GM19397 (cell line): ENCODE results near the gene HIPK1.
A peak's percentile ranks its signal among the peaks of the same experiment; 100 is the strongest.

Experiments used
- ATAC-seq: cut with Tn5 transposase; IDR thresholded peaks from one replicate; pipeline ENCODE4 v1.9.1; 2021; ENCODE audit warnings: mild to moderate bottlenecking, moderate library complexity; ENCODE audit not compliant: unreplicated experiment

HIPK1 gene

DNA sequence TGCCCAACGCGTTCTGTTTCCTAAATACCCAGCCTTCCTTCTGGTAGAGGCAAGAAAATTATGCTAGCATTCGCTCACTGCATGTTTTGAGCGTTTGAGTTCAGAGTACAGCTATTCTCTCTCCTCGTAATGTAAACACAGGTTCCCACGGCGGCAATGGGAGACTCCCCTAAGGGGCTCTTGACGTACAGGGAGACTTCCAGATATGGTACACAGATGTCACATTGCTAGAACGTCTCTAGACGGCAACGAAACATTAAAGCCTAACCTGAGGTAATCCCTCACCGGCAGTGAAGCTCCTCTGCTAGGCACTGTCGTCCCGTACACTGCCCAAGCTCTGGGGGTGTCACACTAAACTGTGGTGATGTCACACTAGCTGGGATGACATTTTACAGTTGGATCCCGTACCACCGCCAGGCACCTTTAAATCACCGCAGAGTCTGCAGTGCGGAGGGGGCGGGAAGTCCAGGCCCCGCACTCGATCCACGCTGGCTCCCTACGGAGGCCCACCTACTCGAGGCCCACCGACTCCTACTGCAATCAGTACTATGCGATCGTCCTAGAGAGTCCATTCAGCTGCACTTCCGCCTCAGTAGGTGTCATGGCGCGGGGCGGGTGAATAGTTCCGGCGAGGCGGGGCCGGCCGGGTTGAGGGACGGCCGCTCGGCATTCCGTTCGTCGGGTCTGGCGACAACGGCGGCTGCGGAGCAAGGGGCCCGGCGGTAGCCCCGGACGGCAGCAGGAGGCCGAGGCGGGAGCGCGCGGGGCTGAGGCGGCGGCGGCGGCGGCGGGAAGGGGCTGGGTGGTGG is at the start of gene HIPK1:
HIPK1 (plus strand) TSS at position 384 of the 809 bp plus-strand sequence.
- peak; percentile 70 for ATAC-seq

DNA sequence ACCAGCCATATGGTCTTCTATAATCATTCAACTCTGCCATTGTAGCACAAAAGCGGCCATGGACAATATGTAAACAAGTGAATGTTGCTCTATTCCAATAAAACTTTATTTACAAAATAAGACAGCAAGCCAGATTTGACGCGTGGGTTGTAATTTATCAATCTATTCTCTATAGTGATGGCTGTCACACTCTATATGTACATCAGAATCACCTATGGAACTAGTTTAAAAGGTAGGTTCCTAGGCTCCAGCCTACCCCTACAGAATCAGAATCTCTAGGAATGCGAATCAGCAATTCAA is 49.4 kb upstream of the HIPK1 start:
- ATAC-seq: no peak

DNA sequence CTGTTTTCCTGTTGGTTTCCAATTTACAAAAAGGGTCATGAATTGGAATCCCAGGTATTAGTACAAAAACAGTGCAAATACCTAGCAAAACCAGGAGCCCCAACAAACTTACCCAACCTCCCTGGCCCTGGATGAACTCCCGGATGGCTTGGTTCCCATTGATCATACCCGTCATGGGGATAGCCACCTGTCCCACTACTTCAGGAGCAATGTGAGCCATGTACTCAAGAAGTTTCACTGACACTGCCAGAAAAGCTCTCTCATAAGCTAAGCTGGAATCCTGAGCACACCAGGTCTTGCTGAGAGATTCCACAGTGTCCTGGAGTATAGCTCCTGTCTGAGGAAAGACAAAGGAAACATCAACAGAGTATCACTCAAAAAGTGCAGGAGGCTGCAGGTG is 47.5 kb upstream of the HIPK1 start:
- ATAC-seq: no peak

DNA sequence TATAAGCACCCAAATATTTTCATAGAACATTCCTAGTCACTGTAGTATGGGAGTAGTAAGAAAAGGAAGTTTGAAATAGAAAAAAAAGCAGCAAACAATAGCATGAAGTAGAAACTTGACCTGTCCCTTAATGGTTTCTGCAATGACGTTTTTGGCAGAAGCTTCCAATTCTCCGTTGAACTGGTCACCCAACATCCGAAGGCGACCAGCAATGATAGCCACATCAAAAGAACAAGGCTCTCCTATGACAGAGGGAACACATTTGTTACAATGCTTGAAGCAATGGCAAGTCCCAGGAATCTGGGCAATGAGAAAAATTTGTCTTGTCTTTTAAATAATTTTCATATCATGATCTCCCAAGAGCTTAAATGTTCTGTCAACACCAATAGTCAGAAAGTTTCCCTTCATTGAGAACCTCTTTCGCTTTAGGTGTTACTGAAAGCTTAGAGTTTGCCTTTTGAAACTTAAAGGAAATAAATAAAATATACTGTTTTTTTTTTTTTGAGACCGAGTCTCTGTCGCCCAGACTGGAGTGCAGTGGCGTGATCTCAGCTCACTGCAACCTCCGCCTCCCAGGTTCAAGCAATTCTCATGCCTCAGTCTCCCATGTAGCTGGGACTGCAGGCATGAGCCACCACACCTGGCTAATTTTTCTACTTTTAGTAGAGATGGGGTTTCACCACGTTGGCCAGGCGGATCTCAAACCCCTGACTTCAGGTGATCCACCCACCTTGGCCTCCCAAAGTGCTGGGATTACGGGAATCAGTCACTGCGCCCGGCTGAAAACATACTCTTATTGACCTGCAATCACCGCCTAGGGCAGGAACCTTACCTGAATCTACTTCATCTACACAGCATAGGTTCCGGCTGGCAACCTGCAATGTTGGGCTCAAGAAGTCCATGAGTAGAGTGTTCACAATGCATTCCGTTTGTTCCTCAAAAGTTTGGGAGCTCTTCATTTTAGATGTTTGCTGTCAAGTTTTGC is 42.4 kb upstream of the HIPK1 start:
- ATAC-seq: no peak

DNA sequence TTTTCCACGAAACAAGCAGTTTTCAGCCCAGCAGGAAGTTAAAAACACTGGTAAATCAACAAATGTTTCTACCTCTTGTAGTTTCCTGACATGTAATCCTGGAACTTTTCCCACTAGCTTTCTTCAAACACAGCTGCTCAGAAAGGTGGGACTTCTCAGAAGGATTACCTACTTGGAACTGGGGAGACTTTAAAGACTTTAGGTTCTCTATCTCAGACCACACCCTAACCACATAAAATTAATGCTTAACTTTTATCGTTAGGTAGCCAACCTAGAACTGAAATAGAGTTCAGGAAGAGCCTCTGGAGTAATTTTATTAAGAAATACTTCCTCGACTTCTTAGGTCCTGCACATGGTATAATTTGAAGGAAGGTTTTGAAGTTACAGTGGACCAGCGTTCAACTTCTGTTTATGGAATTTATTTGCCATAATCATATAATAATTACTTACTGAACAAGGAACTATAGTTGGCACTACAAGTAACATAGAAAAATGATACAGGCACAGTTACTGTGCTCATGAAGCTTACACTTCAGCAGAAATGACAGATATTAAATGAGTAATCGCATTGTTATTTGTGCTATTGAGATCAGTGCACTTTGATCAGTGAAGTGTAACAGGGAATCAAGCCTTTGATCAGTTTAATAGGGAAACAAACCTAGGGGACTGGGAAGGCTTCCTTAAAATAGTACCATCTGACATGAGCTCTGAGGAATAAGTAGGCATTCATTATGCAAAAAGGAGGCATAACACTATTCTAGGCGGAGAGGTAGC is 41.5 kb upstream of the HIPK1 start, which contains the start of gene BCL2L15:
BCL2L15 (minus strand) TSS at position 180 of the 774 bp plus-strand sequence. CDS start 206 bp downstream, outside the sequence.
- ATAC-seq: no peak

DNA sequence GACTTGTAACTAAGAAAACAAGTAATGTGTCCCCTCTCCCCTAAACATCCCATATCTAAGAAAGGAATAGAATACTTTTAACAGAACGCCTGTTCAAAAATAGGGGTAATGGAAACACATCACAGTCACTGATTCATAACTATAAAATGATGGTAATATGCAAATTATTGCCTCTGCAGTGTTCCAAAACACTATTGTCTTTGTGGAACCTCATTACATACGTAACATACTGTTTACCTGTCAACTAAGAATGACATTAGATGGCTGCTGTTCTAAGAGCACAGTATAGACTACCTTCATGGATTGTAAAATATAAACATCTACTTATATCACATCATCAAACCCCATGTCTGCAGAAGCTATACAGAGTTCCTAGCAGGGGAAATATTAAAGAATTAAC is 38.3 kb upstream of the HIPK1 start:
- no peak for ATAC-seq

DNA sequence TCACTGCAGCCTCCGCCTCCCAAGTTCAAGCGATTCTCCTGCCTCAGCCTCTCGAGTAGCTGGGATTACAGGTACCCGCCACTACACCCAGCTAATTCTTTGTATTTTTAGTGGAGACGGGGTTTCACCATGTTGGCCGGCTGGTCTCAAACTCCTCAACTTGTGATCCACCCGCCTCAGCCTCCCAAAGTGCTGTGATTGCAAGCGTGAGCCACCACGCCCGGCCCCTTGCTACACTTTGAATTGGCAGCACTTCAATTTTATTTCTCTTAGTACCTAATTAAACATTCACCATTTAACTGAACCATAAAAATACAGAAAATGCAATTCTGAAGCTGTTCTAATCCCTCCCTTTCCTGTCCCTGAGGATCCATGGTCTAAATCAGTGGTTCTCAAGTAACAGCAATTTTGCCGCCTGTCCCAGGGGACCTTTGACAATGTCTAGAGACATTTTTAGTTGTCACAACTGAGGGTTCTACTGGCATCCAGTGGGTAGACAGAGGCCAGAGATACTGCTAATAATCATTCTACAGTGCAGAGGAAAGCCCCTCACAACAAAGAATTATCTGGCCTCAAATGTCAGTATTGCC is 37.4 kb upstream of the HIPK1 start:
- ATAC-seq: no peak

DNA sequence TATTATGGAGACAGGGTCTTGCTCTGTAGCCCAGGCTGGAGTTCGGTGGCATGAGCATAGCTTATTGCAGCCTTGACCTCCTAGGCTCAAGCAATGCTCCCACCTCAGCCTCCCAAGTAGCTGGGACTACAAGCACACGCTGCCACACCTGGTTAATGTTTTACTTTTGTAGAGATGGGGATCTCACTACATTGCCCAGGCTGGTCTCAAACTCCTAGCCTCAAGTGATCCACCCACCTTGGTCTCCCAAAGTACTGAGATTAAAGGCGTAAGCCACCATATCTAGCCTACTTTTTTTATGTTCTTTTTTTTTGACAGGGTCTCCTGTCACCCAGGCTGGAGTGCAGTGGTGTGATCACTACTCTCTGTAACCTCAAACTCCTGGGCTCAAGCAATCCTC is 35.9 kb upstream of the HIPK1 start:
- ATAC-seq: no peak

DNA sequence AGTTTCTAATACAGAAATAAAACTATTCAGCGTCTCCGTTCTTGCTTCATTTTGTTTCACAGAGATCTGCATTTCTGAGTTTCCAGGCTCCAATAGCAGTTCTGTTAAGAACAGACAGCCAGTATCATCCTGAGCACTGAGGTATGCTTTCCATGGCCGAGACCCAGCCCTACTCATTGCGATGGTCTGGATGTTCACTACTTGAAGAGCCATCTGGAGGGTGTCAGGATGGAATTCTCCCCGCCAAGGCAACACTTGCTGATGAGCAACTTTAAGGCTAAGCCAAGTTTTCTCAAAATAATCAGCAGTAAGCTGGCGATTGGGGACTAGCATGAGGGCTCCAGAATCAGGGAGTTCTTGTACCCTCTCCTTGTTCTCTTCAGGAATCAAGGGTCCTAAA is 34.0 kb upstream of the HIPK1 start:
- no peak for ATAC-seq

DNA sequence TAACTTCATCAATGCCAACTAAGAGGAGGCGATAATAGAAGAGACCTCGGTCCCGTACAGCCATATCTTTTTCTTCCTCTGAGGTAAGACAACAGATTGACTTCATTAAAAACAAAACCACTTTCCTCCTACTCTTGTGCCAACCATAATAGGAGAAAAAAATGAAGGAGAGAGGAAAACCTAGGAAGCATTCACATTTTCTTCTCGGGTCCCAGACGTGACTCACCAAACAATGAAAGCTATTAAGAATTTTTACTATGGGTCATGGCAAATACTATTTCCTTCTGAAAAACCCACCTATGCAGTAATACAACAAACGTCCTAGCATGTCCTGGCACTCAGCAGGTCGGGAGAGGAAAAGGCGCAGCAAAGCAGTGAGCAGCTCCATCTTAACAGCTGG is 33.2 kb upstream of the HIPK1 start:
- no peak for ATAC-seq

DNA sequence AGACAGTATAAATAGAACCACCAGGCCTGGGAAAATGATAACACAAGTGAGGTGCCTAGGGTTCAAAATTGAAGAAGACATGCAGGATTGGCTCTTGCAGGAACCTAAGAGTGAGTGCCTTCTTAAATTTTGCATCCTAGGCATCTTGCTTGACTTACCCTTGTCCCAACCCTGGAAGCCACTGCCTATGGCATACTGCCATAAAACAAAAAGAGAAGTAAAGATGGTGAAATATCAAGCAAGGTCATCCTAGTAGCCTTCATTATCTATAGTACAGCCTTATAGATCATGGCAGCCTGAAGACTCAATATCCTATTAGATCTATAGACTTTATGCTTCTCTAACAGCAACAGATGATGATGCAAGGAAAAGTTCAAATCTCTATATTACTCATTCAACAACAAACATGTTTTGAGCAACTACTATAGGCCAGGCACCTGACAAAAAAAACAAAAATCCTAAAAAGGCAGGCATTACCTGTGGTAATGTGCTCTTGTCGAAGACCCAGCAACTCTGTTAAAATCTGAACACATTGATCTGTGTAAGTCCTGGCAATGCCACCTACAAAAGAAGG is 30.8 kb upstream of the HIPK1 start:
- no peak for ATAC-seq

DNA sequence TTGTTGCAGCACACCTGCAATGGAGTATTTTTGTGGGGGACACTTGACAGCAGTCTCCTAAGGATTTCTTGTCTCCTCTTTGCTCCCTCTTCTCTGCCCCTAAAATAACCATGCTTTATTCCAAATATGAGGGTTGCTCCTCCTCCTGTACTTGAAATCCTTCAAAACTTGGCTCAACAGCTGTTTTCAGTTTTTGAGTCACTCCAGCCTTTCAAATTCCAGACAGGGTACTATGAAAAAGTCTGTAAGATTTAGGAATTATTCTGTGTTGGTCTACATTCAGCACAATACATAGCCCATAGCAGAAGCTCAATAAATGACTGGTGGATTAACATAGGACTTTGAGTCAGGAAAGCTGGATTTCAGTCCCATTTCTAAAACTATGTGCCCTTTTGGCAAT is 30.0 kb upstream of the HIPK1 start:
- ATAC-seq: no peak

DNA sequence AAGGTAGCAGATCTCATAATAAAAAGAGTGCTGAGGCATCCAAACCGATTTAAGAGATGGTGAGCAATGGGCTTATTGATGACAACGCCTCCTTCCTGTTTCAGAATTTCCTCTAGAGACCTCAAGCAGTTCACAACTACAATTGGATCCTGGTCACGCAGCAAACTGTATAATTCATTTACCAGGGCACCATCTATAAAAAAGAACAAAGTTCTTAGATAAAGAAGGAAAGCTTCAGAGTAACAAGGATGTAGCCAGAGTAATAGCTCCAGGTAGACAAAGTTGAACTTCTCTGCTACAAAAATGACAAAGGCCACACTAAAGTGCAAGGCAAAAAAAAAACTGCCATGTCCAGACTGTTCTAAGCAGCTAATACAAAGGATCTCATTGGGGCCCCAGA is 27.9 kb upstream of the HIPK1 start:
- ATAC-seq: no peak

DNA sequence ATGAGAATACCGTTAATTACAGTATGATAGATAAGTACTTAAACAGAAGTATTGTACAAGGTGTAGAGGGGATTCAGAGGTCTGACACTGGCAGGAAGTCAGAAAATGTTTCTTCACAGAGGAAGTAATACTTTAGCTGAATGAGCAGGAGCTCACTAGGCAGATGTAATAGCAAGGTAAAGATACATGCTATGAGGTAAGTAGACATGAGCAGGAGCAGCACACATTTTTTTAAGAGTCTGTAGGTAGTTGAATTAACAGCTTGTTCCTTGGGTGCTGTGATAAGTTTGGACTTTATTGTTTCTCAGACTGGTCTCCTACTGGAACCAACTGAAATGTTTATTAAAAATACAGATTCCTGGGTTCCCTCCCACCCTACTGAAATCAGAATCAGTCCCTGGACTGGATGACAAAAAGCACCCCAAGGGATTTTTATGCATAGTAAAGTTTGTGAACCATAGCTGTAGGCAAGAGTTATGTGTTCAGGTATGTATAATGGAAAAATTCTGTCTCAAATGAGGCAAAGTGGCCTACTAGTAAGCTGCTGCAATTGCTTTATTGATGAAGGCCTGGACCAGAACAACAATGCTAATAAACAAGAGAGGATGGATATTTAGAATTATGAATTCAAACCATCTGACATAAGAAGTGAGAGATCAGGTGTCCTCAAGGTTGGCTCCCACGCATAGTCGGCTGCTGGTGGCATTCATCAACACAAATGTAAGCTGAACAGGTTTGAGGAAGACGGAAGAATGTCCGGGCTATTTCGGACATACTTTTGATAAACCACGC is 25.4 kb upstream of the HIPK1 start:
- no peak for ATAC-seq

DNA sequence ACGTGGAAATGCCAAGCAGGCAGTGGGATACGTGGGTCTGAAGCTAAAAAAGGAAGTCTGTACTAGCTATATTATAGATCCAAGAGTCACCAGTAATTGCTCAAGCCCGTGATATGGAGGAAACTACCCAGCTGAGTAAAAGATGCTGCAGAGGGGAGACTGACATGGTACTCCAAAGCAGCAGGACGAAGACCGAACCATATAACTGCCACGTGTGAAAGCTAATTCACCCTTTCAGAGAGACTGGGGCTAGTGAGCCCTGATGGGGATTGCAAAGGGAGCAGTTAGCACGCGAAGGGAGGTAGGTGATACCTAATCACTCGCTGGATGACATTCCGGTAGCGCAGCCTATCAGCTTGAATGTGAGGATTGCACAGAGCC is 24.8 kb upstream of the HIPK1 start:
- ATAC-seq: peak; percentile 29

DNA sequence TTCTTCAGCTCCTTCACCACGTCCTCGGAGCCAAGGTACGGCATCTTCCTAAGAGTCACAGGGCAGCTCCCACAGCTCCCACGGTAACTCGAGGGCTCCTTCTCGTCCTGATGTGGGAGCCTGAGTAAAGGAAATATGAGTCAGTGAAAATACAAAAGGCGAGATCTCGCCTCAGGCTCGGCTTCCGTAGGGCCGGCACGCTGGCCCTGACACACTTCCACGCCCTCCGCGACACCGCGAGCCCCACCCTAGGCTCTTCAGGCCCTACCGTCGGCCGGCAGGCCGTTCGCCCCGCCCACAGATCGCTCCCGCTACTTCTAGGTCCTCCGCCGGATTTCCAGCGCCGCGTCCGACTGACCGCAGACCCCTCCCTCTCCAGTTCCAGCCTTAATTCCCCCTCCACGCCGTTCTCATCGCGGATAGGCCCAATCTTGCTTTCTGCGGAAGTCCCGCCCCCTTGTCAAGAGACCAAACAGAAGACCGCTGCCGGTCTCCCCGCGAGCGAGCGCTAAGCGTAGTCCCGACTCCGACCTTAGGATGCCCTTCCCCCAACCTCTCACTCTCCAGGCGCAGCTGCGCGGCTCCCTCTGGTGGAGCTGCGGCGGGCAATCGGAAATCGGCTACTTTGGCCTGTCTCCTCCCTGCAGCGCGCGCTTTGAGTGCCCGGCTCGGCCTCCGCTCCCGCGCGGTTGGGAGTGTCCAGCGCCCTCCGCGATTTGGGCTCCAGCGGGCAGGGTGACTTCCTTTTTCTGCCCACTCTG is 24.3 kb upstream of the HIPK1 start, which contains the start of the genes AP4B1 and DCLRE1B:
AP4B1 (minus strand) TSS at position 126 of the 761 bp plus-strand sequence; CDS start at position 44, 82 bp downstream.
DCLRE1B (plus strand) TSS at position 653 of the 761 bp plus-strand sequence. CDS start 261 bp downstream, outside the sequence.
- peak; percentile 89 for ATAC-seq

DNA sequence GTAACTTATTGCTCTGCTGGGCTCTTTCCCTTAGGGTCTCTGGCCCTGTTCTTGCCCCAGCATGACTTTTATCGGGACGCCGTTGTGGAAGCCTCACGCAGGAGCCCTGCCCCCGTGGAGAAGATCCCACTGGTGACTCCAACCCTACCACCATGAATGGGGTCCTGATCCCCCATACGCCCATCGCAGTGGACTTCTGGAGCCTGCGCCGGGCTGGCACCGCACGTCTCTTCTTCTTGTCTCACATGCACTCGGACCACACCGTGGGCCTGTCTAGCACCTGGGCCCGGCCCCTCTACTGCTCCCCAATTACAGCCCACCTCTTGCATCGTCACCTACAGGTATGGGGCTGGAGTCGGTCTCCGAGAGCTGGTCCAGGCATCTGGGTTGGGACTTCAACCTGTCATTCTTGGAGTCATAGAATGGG is 23.7 kb upstream of the HIPK1 start:
- peak; percentile 3 for ATAC-seq

DNA sequence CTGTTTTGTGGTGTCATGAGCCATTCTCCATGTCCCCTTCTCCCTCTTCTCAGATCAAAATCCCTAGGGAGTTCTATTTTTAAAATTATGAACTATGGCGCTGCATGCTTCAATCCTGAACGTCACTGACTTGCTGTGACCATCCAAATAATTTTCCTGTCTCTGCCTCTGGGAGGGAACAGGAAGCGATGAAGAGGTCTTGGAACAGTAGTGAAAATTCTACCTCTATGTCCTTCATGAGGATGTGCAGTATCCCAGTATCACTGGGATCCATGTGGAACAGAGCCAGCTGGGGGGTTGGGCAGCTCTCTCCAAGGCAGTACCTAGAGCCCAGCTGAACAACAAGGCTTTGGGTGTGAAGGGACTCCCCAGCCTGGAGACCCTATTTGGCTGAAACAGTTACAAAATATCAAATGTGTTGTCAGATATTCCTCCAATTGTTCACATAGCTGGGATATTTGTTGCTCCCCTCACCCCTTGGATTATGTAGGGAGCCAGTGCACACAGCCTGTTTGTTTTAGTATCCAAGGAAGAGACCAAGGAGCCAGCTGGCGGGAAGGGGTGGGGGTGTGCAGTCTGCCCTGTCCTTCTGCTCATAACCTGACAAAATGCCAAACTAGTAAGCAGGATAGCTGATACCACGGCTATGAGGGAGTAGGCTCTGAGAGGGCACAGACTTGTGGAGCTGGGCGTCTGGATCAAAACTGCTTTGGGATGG is 16.4 kb upstream of the HIPK1 start:
- ATAC-seq: no peak
